Smooth muscle cell (in vitro differentiated cells): ENCODE data around the gene KDM1A. TPM values are rescaled to one million over a fixed set of nuclear protein-coding genes. Genes with fewer than 3 reads are reported as not detected.

Experiments
- DNase-seq: peaks from one replicate; lab custom pipeline; 2025; ENCODE audit not compliant: unreplicated experiment; lab: John Stamatoyannopoulos, UW
- H2AFZ ChIP-seq: fragments of 200-600 bp; sonication (generic); 2 replicates; pipeline ENCODE4 v1.6.0; 2016; ENCODE audit warnings: antibody characterized with exemption, low read depth, mild to moderate bottlenecking
- H3F3A ChIP-seq: fragments of 200-600 bp; sonication (generic); 2 replicates; pipeline ENCODE4 v1.6.0; 2017; ENCODE audit warnings: antibody characterized with exemption, low read depth
- H3K27ac ChIP-seq: fragments of 200-600 bp; sonication (generic); 2 replicates; pipeline ENCODE4 v1.5.1; 2016; ENCODE audit warnings: low read depth, mild to moderate bottlenecking
- H3K27me3 ChIP-seq: fragments of 200-600 bp; sonication (generic); 2 replicates; pipeline ENCODE4 v1.6.1; 2016; ENCODE audit warnings: low read depth, mild to moderate bottlenecking
- H3K36me3 ChIP-seq: fragments of 200-600 bp; sonication (generic); 2 replicates; pipeline ENCODE4 v1.5.1; 2016; ENCODE audit warnings: low read depth
- H3K4me1 ChIP-seq: fragments of 200-600 bp; sonication (generic); 2 replicates; pipeline ENCODE4 v1.5.1; 2016; ENCODE audit warnings: low read depth
- H3K4me2 ChIP-seq: fragments of 200-600 bp; sonication (generic); 2 replicates; pipeline ENCODE4 v1.6.0; 2016; ENCODE audit warnings: mild to moderate bottlenecking
- H3K4me3 ChIP-seq: fragments of 200-600 bp; sonication (generic); 2 replicates; pipeline ENCODE4 v1.5.1; 2016; ENCODE audit warnings: mild to moderate bottlenecking
- H3K79me2 ChIP-seq: fragments of 200-600 bp; sonication (generic); 2 replicates; pipeline ENCODE4 v1.6.0; 2016; ENCODE audit warnings: low read depth, mild to moderate bottlenecking
- H3K9ac ChIP-seq: fragments of 200-600 bp; sonication (generic); 2 replicates; pipeline ENCODE4 v1.6.0; 2016; ENCODE audit warnings: low read depth
- H3K9me3 ChIP-seq: fragments of 200-600 bp; sonication (generic); replicated peaks from 2 replicates; pipeline ENCODE4 v1.5.1; 2016; ENCODE audit warnings: low read depth
- H4K20me1 ChIP-seq: fragments of 200-600 bp; sonication (generic); 2 replicates; pipeline ENCODE4 v1.6.0; 2016; ENCODE audit warnings: low read depth
- WGBS: methylation state at CpG from one replicate; pipeline ENCODE4 v1.1.7; 2016; ENCODE audit warnings: low lambda C conversion rate; 5-methylcytosine and 5-hydroxymethylcytosine counted together
- polyA plus RNA-seq: library from polyadenylated mRNA; unstranded; fragments of >200 nt; fragmentation: Nextera tagmentation; extraction: Ambion mirVana; gene quantifications from 2 replicates; pipeline ENCODE4 v1.2.1, GENCODE V29; 2016
- total RNA-seq: library from RNA; depleted of rRNA; stranded (reverse); fragments of >200 nt; gene quantifications from 2 replicates; pipeline ENCODE4 v1.2.3, GENCODE V29; 2014
- TF ChIP-seq, protein P1 (sequence below): fragments of 200-600 bp; sonication (generic); IDR thresholded peaks from 2 replicates; pipeline ENCODE4 v1.5.1; 2017; ENCODE audit warnings: borderline replicate concordance, mild to moderate bottlenecking, antibody characterized with exemption; ENCODE audit not compliant: insufficient read depth, poor library complexity, severe bottlenecking

The KDM1A gene
- total and polyA plus RNA-seq, 2 experiments from 2014 or later: 93.0 to 103 TPM

DNA sequence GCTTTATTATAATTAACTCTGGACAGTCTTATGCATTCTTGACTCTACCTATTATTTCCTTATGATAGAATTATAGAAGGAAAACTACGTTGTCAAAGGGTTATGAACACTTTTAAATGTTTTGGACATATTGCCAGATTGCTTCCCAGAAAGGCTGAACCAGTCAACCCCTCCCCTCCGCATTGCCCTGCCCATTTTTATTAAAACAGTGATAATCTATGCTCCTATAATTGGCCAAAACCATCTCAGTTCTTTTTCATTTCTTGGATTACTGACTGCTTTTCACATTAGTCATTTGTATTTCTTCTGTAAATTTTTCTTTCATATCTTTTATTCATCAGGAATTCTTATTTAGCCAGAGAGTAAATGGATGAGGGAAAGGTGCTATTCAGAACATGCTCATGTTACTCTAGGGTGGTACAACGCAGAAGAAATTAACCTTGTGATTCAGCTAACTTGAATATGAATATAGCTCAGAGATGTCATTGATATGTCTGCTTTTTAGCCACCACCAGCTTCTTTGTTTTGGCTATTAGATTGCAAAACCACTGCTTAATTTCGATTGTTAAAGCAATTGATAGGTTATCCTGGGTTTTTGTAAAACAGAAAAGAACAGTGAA lies 32.1 kb downstream of the KDM1A start:
- TF ChIP-seq, protein P1, sequence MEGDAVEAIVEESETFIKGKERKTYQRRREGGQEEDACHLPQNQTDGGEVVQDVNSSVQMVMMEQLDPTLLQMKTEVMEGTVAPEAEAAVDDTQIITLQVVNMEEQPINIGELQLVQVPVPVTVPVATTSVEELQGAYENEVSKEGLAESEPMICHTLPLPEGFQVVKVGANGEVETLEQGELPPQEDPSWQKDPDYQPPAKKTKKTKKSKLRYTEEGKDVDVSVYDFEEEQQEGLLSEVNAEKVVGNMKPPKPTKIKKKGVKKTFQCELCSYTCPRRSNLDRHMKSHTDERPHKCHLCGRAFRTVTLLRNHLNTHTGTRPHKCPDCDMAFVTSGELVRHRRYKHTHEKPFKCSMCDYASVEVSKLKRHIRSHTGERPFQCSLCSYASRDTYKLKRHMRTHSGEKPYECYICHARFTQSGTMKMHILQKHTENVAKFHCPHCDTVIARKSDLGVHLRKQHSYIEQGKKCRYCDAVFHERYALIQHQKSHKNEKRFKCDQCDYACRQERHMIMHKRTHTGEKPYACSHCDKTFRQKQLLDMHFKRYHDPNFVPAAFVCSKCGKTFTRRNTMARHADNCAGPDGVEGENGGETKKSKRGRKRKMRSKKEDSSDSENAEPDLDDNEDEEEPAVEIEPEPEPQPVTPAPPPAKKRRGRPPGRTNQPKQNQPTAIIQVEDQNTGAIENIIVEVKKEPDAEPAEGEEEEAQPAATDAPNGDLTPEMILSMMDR: no peak
- no peak overlapping the region for H3K4me2 ChIP-seq

GRCh38 chr1:23057301-23057700 lies 38.0 kb downstream of the KDM1A start:
- no peak overlapping the region for H3K27ac ChIP-seq
- TF ChIP-seq, protein P1: no peak
- DNase-seq: no peak
- no peak overlapping the region for H3K9ac ChIP-seq
- H3K4me3 ChIP-seq: no peak overlapping the region
- no peak overlapping the region for H2AFZ ChIP-seq
- no peaks in the 10 kb centered on the region for H3K4me1 ChIP-seq
- peaks cover 31% of the 10 kb centered on the region for H3K36me3 ChIP-seq
- no peaks in the 10 kb centered on the region for H3F3A ChIP-seq
- peaks cover 19% of the 10 kb centered on the region for H3K79me2 ChIP-seq
- no peaks in the 10 kb centered on the region for H3K9me3 ChIP-seq
- H3K27me3 ChIP-seq: no peaks in the 10 kb centered on the region
- no peak overlapping the region for H3K4me2 ChIP-seq
- peaks cover 71% of the 10 kb centered on the region for H4K20me1 ChIP-seq
- 98% methylated on average over 5 of the region's 5 CpGs for WGBS

More for the DNA sequence above, 32.1 kb downstream of the KDM1A start:
- no peaks in the 10 kb centered on the region for H3K4me1 ChIP-seq
- DNase-seq: no peak
- H3K27ac ChIP-seq: no peak overlapping the region
- H3K27me3 ChIP-seq: no peaks in the 10 kb centered on the region
- H2AFZ ChIP-seq: no peak overlapping the region
- peaks cover 89% of the 10 kb centered on the region for H4K20me1 ChIP-seq
- H3K4me3 ChIP-seq: no peak overlapping the region
- peaks cover 9% of the 10 kb centered on the region for H3F3A ChIP-seq
- peaks cover 50% of the 10 kb centered on the region for H3K79me2 ChIP-seq
- no peak overlapping the region for H3K9ac ChIP-seq
- 92% methylated on average over 4 of the region's 4 CpGs for WGBS
- H3K36me3 ChIP-seq: peaks cover 4% of the 10 kb centered on the region
- H3K9me3 ChIP-seq: no peaks in the 10 kb centered on the region

DNA sequence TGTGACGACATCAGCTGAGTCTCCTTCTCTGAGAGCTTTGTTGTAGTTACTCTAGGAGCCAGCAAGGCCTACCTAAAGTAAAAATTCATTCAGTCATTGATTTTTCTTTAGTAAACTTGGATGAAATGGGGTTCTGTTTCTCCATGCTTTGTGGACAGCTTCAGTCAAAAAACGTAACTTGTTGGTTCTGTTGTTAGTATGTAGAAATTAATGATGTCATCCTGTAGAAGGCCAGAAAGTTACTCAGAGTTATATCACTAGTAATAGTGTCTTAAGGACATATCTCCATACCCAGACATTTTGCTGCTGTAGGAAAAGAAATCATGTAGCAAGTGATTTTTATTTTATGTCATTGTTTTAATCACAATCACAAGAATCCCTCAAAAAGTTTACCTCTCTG lies 43.0 kb downstream of the KDM1A start:
- H3K4me3 ChIP-seq: no peak overlapping the region
- no peak overlapping the region for H3K9ac ChIP-seq
- WGBS: 85% methylated on average over 2 of the region's 2 CpGs
- H3F3A ChIP-seq: no peaks in the 10 kb centered on the region
- no peaks in the 10 kb centered on the region for H3K9me3 ChIP-seq
- TF ChIP-seq, protein P1: no peak
- H3K36me3 ChIP-seq: peaks cover 30% of the 10 kb centered on the region
- H3K4me2 ChIP-seq: no peak overlapping the region
- H3K27ac ChIP-seq: no peak overlapping the region
- DNase-seq: no peak
- peaks cover 78% of the 10 kb centered on the region for H4K20me1 ChIP-seq
- no peaks in the 10 kb centered on the region for H3K4me1 ChIP-seq
- H3K27me3 ChIP-seq: no peaks in the 10 kb centered on the region
- H2AFZ ChIP-seq: no peak overlapping the region
- H3K79me2 ChIP-seq: peaks cover 7% of the 10 kb centered on the region

GRCh38 chr1:23065385-23065784 lies 46.1 kb downstream of the KDM1A start:
- Histone ChIP-seq H3K4me3 (no peak overlapping the region), H3K4me1 (no peaks in the 10 kb centered on the region), H3K27ac (no peak overlapping the region), H2AFZ (no peak overlapping the region), H3K4me2 (no peak overlapping the region), H3K9ac (no peak overlapping the region), H3K27me3 (no peaks in the 10 kb centered on the region), H3K9me3 (no peaks in the 10 kb centered on the region), H4K20me1 (peaks cover 79% of the 10 kb centered on the region), H3F3A (no peaks in the 10 kb centered on the region), H3K36me3 (peaks cover 6% of the 10 kb centered on the region), H3K79me2 (peaks cover 5% of the 10 kb centered on the region)
- no peak for DNase-seq
- 85% methylated on average over 2 of the region's 2 CpGs for WGBS
- TF ChIP-seq, protein P1: no peak
